ENCODE results near the gene ALG9. TPM values are rescaled to one million over a fixed set of nuclear protein-coding genes. Genes with fewer than 3 reads are reported as not detected.

The ALG9 gene
- total RNA-seq, 1 donor from 2014 or later = 30.5 TPM

GRCh38 chr11:111837366-111837891 lies 34.0 kb downstream of the ALG9 start:
- DNase-seq (ENCODE audit: low read depth) = no peak
- no peak for FAIRE-seq
- Histone ChIP-seq H3K27me3 (ENCODE audit: control insufficient read depth, insufficient read depth, low read length) (no peaks in the 10 kb centered on the region), H3K4me3 (ENCODE audit: low read depth, low read length) (no peak overlapping the region), H3K36me3 (ENCODE audit: control insufficient read depth, insufficient read depth, low read length) (peaks cover 1% of the 10 kb centered on the region)
- no peak for TF ChIP-seq CTCF (IDR thresholded peaks at IDR 0.05; ENCODE audit: insufficient read depth, low read length, severe bottlenecking)

GRCh38 chr11:111836721-111837120 lies 34.7 kb downstream of the ALG9 start:
- Histone ChIP-seq H3K27me3 (ENCODE audit: control insufficient read depth, insufficient read depth, low read length) (no peaks in the 10 kb centered on the region), H3K4me3 (ENCODE audit: low read depth, low read length) (no peak overlapping the region), H3K36me3 (ENCODE audit: control insufficient read depth, insufficient read depth, low read length) (peaks cover 1% of the 10 kb centered on the region)
- TF ChIP-seq CTCF (IDR thresholded peaks at IDR 0.05; ENCODE audit: insufficient read depth, low read length, severe bottlenecking) = no peak
- FAIRE-seq (no peak), DNase-seq (ENCODE audit: low read depth) (no peak)

- Histone ChIP-seq H3K36me3 (ENCODE audit: control insufficient read depth, insufficient read depth, low read length) (peaks cover 1% of the 10 kb centered on the region), H3K27me3 (ENCODE audit: control insufficient read depth, insufficient read depth, low read length) (no peaks in the 10 kb centered on the region), H3K4me3 (ENCODE audit: low read depth, low read length) (no peak overlapping the region)
- DNase-seq (ENCODE audit: low read depth) = no peak
- no peak for FAIRE-seq
- TF ChIP-seq CTCF (IDR thresholded peaks at IDR 0.05; ENCODE audit: insufficient read depth, low read length, severe bottlenecking) = no peak
Observed at GRCh38 chr11:111836162-111836561, 35.2 kb downstream of the ALG9 start.

- H3K27me3 ChIP-seq (ENCODE audit: control insufficient read depth, insufficient read depth, low read length) = no peaks in the 10 kb centered on the region
- no peak overlapping the region for H3K4me3 ChIP-seq (ENCODE audit: low read depth, low read length)
- FAIRE-seq (no peak), DNase-seq (ENCODE audit: low read depth) (no peak)
- TF ChIP-seq CTCF (IDR thresholded peaks at IDR 0.05; ENCODE audit: insufficient read depth, low read length, severe bottlenecking) = no peak
- peaks cover 1% of the 10 kb centered on the region for H3K36me3 ChIP-seq (ENCODE audit: control insufficient read depth, insufficient read depth, low read length)
Observed at GRCh38 chr11:111835665-111836064, 35.7 kb downstream of the ALG9 start.

- Histone ChIP-seq H3K36me3 (ENCODE audit: control insufficient read depth, insufficient read depth, low read length) (peaks cover 1% of the 10 kb centered on the region), H3K4me3 (ENCODE audit: low read depth, low read length) (no peak overlapping the region), H3K27me3 (ENCODE audit: control insufficient read depth, insufficient read depth, low read length) (no peaks in the 10 kb centered on the region)
- no peak for TF ChIP-seq CTCF (IDR thresholded peaks at IDR 0.05; ENCODE audit: insufficient read depth, low read length, severe bottlenecking)
- FAIRE-seq (no peak), DNase-seq (ENCODE audit: low read depth) (no peak)
Observed at GRCh38 chr11:111834432-111835163, 36.8 kb downstream of the ALG9 start.

Measured in bronchial epithelial cell (primary cell).